Esophagus mucosa (tissue), 1 donor: ENCODE results near the gene WIZ. TPM values are rescaled to one million over a fixed set of nuclear protein-coding genes. Genes with fewer than 3 reads are reported as not detected.
"Not testable (repeated sequence)": the region's sequence is repeated elsewhere in the genome, so short reads cannot be mapped to it uniquely, and the experiment has no call there.

Experiments used
- ATAC-seq: fragments of 200-7000 bp; cut with Tn5 transposase; one replicate; pipeline ENCODE4 v1.9.1; 2020
- total RNA-seq: library from RNA; stranded (reverse); gene quantifications from one replicate; pipeline ENCODE4 v1.2.4, GENCODE V29; 2023
- donor health status: DM: yes; HTN: yes; CAD: no.

WIZ gene, protein sequence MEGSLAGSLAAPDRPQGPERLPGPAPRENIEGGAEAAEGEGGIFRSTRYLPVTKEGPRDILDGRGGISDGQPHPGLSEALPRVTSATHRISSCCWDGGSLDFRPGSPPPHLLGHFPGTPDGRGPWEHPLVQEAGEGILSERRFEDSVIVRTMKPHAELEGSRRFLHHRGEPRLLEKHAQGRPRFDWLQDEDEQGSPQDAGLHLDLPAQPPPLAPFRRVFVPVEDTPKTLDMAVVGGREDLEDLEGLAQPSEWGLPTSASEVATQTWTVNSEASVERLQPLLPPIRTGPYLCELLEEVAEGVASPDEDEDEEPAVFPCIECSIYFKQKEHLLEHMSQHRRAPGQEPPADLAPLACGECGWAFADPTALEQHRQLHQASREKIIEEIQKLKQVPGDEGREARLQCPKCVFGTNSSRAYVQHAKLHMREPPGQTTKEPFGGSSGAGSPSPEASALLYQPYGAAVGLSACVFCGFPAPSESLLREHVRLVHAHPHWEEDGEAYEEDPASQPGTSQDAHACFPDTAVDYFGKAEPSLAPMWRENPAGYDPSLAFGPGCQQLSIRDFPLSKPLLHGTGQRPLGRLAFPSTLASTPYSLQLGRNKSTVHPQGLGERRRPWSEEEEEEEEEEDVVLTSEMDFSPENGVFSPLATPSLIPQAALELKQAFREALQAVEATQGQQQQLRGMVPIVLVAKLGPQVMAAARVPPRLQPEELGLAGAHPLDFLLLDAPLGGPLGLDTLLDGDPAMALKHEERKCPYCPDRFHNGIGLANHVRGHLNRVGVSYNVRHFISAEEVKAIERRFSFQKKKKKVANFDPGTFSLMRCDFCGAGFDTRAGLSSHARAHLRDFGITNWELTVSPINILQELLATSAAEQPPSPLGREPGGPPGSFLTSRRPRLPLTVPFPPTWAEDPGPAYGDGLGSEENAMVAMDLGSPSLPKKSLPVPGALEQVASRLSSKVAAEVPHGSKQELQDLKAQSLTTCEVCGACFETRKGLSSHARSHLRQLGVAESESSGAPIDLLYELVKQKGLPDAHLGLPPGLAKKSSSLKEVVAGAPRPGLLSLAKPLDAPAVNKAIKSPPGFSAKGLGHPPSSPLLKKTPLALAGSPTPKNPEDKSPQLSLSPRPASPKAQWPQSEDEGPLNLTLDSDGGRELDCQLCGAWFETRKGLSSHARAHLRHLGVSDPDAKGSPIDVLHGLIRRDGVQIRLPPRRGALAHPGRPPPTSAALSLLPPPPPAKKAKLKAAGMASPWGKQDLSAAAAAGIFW (N-terminal part only)
- total RNA-seq, result 19.4 TPM

GRCh38 chr19:15449620-15450527 lies at the start of gene WIZ:
TSS of gene WIZ (minus strand) at chr19:15449956. CDS start at chr19:15448307, 1,649 bp downstream.
- peak; percentile 37 for ATAC-seq

GRCh38 chr19:15498910-15499309 lies 49.2 kb upstream of the WIZ start:
- ATAC-seq, result no peak

DNA sequence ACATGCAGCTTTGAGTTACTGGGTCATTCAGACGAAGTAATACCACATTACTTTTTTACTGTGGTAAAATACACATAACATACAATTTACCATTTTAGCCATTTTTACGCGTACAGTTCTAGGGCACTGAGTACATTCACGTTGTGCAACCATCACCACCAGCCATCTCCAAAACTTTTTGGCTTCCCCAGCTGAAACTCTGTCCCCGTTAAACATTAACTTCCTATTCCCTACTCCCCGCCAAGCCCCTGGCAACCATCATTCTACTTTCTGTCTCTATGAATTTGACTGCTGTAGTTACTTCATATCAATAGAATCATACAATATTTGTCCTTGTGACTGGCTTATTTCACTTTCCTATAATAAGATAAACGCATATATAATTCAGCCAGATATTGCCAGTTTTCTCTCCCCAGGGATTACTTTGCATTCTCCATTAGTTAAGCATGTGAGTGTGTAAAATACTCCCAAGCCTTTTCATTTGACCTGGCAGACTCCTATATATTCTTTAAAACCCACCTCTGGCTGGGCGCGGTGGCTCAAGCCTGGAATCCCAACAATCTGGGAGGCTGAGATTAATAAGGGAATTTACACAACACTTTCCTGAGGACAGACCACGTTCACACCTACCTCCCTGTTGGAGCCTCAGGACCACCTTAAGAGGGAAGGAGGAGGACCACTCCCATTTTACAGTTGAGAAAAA lies 48.6 kb upstream of the WIZ start:
- no peak for ATAC-seq

DNA sequence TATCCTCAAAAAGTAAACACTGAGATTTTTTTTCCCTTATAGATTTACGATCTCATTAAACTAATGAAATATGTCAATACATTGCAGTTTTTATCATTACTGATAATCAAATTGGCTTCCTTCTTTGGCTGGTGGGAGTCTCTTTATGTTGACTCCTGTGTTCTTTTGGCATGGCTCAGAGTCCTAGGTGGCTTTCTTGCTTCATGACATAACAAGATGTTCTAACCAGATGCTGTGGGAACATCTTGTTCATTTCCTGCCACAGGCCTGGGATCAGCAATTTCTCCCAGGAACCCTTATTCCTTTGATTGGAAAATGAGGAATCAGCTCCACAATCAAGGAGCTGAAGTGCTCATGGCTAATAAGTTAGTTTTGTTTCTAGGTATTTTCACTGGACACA lies 45.4 kb upstream of the WIZ start:
- ATAC-seq, result no peak

DNA sequence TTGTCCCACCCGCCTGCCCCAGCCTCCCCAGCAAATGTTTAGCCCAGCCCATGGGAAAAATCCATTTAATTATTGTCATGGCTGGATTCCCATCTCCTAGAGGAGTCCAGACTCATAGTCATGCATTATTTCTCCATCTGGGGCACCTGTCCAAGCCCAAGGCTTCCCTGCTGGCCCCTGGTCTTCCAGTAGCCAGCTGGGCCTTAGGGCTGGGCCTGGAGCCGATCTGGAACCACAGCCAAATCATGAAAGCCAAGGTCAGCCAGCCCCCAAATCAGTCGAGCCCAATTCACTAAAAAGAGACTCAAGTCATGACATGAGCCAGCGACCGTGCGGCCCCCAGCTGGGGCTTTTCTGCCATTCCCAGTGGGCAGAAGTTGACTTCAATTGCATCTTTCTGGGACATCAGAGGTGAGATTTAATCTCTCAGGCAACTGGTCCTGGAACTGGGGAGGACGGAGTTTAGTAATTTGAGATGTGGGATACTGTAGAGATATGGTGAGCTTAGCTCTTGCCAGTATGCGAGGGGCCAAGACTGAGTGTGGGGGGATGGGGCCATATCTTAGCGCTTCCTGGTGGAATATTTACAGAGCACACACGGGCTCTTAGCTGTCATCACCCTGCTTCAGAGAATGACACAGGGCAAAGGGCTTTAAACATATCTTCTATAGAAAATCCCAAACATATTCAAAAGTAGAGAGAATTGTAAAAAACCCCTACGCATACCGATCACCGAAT lies 38.9 kb upstream of the WIZ start:
- no peak for ATAC-seq

GRCh38 chr19:15487038-15487437 lies 37.3 kb upstream of the WIZ start:
- no peak for ATAC-seq

- not testable (repeated sequence) for ATAC-seq
Measured at GRCh38 chr19:15485768-15486167, 36.0 kb upstream of the WIZ start.

- not testable (repeated sequence) for ATAC-seq
Measured at GRCh38 chr19:15480996-15481395, 31.2 kb upstream of the WIZ start.

- ATAC-seq, result peak; percentile 80
Measured at GRCh38 chr19:15479391-15480345, 29.9 kb upstream of the WIZ start, which contains the start of gene PGLYRP2. TSS of gene PGLYRP2 (minus strand) at chr19:15479501. CDS start at chr19:15479371, 130 bp downstream.

DNA sequence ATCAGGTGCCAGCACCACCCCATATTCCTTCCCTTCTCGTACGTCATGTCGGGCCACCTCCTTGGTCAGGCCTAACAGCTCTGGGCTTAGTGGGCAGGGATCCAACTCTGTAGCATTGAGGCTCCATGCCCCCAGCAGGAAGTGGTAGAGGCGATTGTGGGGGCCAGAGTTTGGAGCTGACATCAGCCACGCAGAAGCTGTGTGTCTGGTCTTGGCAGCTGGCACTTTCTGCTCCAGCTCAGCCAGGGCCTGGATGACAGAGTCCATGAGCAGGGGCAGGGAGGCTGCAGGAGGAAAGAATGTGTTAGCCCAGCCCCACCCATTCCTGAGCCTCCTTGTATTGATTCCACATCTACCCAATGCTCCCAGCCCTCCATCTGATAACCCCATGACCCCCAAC lies 26.6 kb upstream of the WIZ start:
- ATAC-seq, result no peak

DNA sequence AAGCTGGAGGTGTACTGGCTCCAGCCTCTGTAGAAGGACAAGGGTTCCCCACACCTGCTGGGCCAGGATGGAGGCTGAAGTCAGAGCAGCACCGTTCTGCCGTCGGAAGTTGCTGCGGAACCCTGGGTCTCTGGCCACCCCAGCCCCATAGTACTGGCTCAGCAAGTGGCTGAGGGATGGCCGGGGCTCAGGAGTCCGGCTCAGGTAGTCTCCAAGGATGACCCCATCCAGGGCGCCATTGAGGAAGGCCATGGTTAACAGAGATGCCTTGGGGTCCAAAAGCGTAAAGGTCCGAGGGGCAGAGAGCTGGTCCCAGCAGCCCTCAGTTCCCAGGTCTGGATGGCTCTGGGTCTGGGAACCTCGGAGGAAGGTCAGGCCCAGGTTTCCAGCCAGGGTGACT lies 25.9 kb upstream of the WIZ start:
- no peak for ATAC-seq

DNA sequence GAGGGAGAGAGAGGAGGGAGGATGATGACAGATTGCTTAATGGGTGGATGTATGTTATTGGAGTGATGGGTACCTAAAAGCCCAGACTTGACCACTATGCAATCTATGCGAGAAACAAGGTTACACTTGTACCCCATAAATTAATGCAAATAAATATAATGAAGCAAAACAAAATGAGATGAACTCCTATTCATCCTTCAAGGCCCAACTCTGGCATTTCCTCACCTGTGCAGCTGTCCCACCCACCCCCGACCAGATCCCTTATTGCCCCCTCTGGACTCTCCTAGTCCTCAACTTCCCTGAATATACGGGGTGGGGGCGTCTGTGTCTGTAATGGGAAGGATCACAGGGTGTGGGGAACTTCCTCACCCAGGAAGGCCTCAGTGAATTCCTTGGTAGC lies 25.4 kb upstream of the WIZ start:
- no peak for ATAC-seq

DNA sequence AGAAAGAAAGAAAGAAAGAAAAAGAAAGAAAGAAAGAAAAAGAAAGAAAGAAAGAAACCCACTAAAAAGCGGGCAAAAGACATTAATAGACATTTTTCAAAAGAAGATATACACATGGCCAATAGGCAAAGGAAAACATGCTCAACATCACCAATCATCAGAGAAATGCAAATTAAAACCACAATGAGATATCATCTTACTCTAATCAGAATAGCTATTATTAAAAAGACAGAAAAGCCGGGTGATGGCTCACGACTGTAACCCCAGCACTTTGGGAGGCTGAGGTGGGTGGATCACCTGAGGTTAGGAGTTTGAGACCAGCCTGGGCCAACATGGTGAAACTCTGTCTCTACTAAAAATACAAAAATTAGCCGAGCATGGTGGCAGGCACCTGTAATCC lies 24.1 kb upstream of the WIZ start:
- ATAC-seq, result not testable (repeated sequence)

DNA sequence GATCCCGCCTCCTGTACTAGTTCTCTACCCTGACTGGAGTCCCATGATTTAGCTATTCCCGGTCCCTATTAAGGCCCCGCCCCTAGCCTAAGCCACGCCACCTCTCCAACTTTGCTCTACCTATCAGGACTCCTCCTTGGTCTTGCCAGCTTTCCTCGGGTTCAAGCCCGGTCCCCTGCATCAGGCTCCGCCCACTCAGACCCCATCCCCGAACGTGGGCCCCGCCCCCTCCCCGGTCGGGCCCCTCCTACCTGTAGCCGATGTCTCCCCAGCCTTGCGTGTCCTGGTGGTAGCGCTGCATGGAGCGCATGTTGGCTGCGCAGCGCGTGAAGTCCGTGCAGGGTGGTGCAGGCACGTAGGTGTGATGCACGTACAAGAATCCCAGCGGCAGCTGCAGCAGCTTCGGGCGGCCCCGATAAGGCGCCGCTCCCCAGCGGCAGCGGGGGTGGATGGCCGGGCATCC lies 21.9 kb upstream of the WIZ start:
- ATAC-seq, result no peak

DNA sequence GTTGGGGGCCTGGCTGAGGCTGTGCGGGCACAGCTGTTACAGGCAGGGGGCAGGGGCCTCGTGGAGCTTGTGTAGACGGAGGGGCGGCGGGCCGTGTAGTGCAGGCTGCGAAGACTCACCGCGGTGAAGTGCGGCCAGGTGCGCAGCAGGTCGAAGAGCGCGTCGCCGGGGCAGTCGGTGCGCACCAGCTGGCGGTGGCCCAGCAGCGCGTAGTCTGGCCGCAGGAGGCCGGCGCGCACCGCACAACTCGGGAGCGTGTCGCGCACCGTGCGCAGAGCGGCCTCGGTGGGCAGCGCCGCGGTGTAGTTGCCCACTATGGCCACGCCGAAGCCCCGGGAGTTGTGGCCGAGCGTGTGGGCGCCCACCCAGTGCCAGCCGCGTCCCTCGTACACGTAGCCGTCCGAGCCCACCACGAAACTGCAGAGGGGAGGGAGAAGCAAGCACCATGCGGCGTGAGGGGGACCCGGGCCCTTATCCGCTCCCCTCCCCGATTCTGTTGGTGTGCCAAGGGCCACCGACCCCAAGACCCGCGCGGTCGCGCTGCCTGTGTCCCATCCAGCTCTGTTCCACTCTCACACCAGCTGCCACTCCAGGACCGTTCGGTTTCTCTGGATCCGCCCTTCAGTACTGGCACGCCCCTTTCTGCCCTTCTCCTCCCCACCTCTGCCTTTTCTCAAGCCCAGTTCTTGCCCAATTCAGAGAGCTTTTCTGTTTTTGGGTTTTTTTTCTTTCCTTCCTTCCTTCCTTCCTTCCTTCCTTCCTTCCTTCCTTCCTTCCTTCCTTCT lies 19.9 kb upstream of the WIZ start:
- ATAC-seq, result peak; percentile 42

DNA sequence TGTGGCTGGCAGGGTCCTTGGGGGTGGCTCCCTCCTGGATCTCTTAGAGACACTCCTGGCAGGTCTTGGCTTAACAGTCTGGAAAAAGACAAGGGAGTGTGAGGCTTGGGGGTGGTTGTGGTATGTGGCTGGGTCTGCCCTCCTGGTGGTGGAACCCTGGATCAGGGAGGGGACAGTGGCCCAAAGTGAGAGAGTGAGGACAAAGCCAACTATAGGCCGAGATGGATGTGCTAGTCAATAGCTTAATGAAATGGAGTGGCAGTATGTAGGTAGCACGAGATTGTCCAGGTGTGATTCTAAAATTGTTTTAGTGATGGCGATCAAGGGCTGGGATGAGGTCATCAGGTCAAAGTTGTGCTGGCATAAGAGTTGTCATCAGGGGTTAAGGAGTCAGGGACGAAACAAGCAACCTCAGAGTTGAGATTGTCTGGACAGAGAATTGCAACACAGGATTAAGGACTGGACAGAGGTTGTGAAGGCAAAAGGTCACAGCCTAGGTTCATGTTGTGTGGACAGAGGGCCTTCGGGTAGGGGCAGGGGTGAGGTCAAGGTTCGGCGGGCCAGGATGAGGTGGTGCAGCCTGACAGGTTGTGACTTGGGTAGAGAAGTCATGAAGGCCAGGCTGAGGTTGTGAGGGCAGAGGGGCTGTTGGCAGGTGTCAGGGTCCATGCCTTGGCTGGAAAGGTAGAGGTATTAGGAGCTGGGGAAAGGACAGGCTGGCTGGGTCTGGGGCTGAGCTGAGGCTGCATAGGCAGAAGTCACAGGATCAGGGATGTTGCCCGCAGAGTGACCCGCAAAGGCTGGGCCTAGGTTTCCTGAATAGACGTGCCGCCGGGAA lies 19.1 kb upstream of the WIZ start:
- peak; percentile 16 for ATAC-seq

DNA sequence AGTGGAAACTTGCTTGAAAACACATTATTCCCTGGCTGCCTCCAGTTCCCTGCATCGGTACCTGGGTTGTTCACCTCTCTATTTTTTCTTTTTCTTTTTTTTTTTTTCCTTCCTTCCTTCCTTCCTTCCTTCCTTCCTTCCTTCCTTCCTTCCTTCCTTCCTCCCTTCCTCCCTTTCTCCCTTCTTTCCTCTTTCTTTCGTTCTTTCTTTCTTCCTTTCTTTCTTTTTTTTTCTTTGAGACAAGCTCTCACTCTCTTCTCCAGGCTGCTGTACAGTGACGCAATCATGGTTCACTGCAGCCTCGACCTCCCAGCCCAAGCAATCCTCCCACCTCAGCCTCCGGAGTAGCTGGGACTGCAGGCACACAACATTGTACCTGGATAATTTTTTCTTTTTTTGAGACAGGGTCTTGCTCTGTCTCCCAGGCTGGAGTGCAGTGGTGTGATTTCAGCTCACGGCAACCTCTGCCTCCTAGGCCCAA lies 18.0 kb upstream of the WIZ start:
- ATAC-seq, result no peak
